Right lung (tissue), 5 donors: ENCODE data around the gene RTKN. TPM values are rescaled to one million over a fixed set of nuclear protein-coding genes. Genes with fewer than 3 reads are reported as not detected.
A peak's percentile ranks its signal among the peaks of the same experiment; 100 is the strongest.
"Not testable (repeated sequence)": the region's sequence is repeated elsewhere in the genome, so short reads cannot be mapped to it uniquely, and the experiment has no call there.

ENCODE experiments used
- DNase-seq, 2 donors: peaks; one replicate each; pipeline ENCODE4 v3.0.0-alpha.2; 2013
- polyA plus RNA-seq, 5 donors: library from polyadenylated mRNA; unstranded; fragments of 120-200 nt; gene quantifications; one replicate each; pipeline versions ENCODE4 v1.2.1 to v1.2.3, GENCODE V29; 2013; ENCODE audit warnings: inconsistent platforms in 1 of 5, low replicate concordance in 1 of 5; ENCODE audit not compliant: insufficient read length in 5 of 5, insufficient read depth in 1 of 5

The RTKN gene
- polyA plus RNA-seq, 5 donors, result 43.1 to 61.5 (median 54.6) TPM

DNA sequence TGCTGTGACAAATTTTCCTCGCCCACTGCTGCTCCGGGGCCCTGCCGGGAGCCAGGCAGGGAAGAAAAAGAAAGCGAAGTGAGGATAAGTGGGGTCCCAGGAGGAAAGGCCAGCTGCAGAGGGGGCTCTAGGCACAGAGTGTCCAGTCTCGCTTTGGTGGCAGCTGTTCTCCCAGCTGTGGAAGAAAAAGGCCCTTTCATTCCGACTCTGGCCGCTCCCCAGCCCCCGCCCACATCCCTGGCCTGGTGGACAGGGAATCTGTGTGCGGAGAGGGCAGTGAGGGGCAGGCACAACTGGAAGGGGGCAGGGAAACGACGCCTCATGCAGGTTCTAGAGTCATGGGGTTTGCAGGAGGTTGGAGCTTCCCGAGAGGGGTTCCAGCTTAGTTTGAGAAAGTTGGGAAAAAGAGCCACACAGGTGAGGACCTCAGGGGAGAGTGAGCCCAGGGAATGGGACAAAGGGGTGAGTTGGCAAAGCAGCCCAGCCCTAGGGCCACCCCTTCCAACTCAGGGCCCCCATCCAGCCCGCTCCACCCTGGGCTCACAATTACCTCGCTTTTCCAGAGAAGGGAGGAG, 1.8 kb downstream of the RTKN start:
- DNase-seq, result peak; percentile 77 to 78

DNA sequence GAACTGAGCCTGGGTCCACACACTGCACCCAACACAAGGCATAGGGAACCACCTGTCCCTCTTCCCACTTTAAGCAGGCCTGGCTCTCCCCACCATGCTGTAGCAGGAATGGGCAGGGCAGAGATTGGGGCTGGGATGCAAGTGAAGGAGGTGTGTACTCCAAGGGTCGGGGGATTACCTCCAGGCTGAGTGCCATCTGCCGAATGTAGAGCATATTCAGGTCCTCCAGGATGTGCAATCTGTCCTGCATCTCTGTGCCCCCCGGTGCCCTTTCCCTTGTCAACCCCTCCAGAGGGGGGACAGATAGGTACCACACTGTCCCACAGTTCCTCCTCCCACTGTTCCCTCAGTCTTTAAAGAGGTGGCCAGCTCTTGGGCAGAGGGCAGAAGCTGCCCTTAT, 2.4 kb downstream of the RTKN start:
- no peak for DNase-seq

DNA sequence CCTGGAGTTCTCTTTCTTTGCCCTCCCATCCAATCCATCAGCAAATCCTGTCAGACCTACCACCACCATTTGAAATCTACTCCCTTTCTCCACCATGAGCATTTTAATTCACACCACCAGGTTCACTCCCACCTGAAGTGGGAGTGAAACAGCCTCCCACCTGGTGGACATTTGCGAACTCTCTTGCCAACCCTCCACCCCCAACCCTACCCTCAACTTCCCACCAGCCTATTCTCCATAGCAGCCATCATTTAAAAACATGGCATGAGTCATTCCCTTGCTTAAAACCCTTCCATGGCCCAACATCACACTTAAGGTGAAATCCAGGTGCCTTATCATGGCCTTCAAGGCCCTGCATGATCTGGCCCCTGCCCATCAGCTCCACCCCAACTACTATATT, 3.5 kb downstream of the RTKN start:
- no peak for DNase-seq

DNA sequence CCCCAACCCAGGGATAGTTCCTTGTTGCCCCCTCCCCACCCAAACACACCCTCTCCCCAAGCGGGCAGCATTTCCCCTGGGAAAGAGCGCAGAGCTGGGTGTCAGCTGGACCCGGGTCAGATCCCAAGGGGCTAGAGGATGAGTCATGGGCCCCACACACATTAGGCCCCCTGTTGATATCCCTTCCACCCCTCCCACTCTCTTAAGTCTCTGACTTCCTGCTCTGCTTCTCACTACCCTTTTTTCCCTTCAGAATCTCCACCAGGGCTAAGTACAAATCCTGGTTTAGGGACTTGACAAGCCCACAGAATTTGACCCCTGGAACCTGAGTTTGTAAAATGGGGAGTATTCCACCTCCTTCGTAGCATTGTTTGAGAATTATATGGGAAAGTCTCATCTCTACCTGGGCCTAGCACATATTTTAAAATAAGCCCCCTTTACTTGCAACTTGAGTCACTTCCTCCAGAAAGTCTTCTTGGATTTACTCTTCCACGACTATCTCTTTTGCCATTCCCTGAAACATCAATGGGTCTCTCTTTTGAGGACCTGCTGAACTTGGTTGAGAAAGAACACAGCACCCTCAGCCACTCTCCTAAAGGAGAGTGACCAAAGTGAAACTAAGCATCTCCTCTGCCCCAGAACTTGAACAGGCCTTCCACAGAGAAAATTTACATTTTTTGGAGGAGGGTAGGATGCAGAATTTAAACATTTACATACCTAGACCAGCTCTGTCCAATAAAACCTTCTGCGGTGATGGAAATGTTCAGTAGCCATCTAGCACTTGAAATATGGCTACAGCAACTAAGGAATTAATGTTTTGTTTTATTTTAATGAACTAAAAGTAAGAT, 4.7 kb downstream of the RTKN start:
- no peak for DNase-seq

DNA sequence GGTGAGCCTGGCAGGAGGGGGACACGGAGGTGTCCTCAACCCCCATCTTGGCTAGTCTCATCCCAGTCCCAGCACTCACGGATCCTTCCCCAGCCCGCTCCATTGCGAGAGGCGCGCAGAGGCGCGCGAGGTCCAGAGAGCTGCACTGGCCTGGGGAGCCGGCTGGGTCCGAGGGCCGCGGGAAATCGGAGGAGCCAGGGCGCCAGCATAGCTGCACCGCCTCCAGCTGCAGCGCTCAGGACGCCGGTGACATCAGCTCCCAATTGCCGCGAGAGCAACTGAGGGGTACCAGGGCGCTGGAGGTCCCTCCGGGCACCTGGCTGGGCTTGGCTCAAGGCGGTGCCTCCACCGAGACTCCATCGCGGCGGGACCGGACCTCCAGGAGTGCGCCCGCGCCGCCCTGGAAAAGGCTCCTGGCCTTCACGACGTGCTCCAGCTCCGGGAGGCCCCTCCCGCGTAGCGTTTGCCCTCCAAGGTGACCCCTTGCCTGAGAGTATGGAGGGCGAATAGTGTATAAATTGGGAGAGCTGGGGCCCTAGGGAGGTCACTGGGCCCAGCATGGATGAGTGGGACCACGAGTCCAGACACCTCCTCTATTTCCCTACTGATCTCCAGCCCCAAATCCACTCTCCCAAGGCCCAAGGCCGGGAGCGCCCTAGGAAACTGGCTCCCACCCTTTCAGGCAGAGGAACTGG, 5.5 kb downstream of the RTKN start:
- DNase-seq, result no peak

DNA sequence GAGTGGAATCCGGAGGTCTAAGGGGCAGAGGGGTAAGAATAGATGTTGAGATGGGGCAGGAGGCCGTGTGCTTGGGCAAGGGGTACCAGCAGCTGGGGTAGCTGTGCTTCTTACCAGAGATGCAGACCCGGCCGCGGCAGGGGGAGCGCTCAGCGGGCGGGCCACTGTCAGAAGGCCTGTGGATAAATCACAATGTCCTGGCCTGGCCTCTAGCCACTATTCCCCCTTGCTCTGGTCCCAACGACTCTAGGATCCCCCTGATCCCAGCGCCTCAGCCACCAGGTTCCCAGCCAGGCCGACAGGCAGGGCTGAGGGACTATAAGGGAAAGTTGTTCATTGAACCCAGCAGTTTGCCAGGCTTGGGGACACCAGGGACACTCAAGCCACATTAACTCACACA, 11.2 kb downstream of the RTKN start:
- no peak for DNase-seq

DNA sequence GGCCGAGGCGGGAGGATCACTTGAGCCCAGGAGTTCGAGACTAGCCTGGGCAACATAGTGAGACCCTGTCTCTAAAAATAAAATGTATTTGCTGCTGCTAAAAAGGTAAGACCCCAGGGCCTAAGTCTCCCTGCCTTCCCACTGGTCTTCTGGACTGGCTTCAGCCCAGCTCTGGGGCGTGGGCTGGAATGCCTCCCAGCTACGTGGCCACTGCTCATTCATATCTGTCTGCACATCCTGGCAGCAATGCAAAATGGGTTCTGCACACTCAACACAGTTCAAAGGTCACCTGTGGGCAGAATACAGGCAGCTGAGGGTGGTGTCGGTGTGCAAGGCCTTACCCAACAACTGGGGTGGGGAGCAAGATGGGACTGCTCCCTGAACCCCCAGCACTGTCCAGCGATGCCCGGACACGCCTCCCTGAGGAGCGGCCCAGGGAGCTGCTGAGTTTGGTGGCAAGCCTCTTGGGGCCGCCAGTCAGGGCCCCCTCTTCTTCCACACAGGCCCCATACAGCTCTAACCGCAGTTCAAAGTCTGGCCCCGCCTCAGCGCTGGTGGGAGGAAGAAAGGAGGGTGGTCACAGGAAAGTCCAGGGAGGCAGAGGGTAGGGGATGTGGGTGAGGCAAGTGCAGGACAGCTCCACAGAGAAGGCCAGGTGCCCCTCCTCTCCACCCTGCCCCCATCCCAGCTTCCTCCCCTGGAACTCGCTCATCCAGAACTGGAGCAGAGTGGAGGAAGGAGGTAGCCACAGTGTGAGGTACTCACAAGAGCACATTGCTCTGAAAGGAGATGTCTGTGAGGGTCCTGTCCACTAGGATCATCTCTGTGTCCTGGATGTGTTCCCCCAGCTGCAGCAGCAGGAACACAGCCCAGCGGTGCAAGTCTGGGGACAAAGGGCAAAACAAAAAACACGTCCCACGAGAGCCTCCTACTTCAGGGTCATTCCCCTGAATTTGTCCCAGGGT, 12.0 kb downstream of the RTKN start:
- DNase-seq, result no peak

DNA sequence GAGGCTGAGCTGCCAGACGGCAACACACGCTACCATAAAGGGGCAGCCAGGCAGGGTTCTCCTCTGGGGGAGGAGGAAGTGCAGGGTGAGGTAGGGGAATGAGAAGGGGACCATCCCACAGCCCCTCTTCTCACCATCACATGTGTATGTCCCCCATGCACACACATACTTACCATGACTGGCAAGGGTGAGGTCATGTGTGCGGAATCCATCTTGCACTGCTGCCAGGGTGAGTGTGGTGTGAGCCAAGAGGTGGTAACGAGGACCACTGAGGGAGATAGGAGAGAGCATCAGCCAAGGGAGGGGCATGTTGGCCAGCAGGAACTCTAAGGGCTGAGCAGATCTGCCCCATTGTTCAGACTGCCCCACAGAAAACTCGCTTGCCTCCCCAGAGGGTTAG, 13.1 kb downstream of the RTKN start:
- DNase-seq, result no peak

DNA sequence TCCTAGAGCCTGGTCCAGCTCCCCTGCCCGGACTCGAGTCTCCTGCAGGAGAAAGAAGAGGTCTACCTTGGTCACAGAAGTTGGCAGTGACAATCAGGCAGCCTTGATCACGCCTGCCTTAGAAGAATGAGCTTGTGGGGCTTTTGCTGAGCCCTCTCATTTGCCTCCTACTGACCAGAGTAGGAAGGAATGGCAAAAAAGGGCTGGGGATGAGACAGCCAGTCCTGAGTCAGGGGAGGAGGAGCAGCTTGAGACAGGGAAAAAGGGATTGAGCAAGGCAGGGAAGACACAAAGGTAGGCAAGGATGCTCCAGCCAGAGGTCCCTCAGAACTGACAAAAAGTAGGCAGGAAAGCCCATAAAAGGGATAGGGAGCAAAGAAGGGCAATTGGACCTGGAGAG, 14.2 kb downstream of the RTKN start:
- DNase-seq, result no peak

DNA sequence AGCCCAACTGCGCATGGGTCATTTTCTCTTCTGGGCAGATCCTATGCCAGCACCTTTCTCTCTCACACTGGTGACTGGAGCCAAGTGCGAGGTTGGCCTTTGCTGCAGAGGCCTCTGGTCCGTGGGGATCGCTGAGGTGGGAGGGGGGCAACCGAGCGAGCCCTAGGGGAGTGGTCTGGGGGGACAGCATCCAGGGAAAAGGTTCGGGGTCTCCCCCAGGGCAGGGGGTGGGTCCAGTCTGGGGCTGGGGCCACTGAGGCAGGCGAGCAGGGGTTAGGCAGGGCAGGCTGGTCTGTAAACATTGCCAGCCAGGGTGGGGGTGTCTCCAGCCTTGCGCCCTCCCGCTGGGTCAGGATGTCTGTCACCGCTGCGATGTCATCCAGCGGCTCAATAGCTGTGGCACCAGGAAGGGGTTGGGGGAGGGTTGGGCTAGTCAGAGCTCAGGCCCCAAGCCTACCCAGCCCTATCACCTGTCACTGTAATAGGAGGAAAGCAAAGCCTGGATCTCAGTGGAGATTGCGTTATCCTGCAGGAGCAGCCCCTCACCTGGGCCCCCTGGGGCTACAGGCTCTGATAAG, 15.5 kb downstream of the RTKN start:
- DNase-seq, result no peak

DNA sequence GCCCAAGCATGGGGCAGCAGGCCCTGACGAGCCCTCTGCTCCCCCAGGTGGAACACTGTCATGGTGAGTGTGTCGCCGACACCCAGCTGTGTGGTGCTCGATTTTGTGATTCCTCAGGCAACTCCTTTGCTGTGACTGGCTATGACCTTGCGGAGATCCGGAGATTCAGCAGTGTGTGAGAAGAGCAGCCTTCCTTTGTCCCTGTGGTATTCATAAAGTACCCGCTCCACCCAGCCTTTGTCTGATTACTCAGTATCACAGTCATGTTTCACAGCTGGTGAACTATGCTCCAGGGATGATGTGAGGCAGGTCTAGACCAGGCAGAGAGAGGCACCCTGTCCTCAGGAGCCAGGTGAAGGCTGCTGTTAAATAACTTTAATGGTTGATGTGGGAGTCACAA, 16.2 kb downstream of the RTKN start:
- DNase-seq, result no peak

DNA sequence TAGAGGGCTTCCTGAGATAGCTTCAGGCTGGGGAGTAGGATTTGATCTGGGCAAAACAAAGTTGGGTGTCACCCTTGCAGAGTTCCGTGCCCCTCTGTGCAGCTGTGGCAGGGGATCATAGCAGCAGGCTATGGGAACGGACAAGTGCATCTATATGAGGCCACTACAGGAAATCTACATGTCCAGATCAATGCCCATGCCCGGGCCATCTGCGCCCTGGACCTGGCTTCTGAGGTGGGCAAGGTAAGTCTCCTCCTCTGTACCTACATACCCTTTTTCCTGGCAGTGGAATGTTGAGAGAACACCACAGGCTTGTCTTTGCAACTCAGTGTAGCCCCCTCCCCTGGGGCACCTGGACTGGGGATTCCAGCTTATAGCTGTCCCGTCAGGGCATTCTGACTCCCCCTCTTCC, 16.7 kb downstream of the RTKN start:
- DNase-seq, result no peak

DNA sequence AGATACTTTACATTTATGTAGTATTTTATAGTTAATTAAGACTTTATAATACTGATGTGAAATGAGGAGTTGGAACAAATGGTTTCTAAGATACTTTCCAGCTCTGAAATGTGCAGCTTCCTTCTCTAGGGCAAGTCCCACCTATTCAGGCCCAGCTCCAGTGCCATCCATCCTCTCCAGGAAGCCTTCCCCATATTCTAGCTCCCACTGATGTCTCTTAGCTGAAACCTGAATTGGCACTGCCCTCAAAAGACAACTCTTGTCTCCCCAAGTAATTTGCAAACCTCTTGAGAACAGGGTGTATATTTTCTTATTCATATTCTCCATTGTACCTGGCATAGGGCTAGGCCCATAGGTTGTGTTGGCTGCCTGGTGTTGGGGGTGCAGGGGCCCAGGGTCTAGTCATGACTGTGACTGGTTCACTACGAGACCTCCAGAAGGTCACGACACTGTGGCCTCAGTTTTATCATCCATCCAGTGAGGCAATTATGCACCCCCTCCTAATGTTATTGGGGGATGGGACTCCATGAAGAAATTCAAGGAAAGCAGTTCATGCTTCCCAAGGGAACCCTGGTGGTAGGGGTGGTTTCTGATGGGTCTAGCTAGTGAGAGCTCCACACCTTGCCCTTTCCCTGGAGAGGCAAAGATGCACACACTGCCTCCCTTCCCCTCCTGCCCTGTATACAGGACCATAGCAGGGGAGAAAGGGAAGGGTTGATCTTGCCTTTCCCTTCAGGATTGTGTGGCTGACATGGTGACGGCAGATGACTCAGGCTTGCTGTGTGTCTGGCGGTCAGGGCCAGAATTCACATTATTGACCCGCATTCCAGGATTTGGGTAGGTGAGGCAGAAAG, 17.4 kb downstream of the RTKN start:
- DNase-seq, result no peak

DNA sequence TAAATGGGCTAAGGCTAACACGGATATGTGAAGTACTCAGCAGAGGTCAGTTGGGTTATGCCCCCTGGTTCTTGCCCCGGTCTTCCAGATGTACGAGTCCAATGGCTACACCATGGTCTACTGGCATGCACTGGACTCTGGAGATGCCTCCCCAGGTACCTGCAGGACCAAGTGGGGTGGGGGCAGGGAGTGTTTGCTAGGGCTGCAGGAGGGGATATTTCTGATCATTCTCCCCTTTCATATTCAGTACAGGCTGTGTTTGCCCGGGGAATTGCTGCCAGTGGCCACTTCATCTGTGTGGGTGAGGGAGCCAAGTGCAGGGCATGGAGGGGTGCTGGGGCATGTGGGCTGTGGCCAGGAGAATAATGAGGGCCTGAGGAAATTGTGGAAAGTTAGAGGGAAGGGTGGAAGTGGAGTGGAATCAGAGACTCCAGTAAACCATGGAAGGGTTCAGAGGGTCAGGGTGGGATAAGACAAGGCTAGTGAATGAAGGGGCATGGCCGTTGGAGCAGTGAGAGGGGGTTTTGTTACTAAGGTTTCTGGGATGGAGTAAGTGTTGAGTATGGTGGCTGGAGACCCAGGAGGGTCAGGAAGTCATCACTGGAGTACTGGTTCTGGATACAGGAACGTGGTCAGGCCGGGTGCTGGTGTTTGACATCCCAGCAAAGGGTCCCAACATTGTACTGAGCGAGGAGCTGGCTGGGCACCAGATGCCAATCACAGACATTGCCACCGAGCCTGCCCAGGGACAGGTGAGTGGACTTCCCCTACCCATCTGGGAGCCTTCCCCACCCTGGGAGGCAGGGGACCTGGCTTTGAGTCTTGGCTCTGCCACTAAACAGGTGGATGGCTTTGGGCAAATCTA, 18.3 kb downstream of the RTKN start:
- DNase-seq, result no peak

DNA sequence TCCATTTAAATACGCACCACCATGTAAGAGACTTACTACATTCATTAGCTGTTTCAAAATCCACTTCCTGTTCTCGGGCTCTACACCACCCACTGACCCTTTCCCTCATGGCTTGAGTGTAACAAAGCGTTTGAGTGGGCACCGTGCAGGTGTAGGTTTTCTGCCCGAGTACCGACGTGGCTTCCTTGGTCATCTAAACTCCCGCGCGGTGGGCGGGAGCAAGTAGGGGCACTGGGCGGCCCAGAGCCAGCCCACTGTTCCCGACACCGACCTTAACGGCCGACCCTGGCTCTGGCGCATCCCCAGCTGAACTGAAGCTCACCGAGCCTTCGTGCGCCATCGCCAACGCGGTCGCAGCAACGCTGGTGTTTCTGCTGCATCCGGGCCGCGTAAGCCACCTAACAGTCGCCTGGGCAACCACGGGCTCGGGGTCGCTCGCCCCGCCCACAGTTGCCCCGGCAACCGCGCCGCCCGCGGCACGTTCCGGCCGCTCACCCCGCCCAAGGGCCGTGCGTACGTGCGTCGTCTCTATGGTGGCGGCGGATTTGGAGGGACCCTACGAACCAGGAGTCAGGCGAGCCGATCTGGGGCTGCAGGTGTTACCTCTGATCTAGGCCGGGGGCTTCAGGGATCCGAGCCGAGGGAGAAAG, 20.4 kb downstream of the RTKN start, which contains the start of the genes C2orf81 and WDR54:
TSS of gene C2orf81 (minus strand) at position 399 of the 650 bp plus-strand sequence. CDS start at position 340, 59 bp downstream.
TSS of gene WDR54 (plus strand) at position 510 of the 650 bp plus-strand sequence. CDS start 424 bp downstream, outside the sequence.
- peak; percentile 90 for DNase-seq

DNA sequence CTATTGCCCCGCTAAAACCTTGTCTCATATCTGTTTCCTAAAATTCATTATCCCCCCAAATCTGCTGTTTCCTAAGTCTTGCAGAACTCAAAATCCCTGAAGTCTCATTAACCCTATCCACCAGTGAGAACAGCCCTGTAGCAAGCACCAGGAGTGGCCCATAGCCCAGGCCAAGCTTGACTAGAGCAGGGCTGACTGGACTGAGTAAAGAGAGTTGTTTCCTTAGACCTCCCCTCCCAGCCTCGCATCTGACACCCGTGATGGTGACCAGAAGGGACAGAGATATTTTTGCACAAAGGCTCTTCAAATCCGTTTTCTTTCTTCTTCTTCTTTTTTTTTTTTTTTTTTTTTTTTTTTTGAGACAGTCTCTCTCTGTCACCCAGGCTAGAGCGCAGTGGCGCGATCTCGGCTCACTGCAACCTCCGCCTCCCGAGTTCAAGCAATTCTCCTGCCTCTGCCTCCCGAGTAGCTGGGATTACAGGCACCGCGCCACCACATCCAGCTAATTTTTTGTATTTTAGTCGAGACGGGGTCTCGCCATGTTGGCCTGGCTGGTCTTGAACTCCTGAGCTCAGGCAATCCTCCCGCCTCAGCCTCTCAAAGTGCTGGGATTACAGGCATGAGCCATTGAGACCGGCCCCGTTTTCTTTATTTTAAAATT, 21.2 kb downstream of the RTKN start:
- DNase-seq, result not testable (repeated sequence)

DNA sequence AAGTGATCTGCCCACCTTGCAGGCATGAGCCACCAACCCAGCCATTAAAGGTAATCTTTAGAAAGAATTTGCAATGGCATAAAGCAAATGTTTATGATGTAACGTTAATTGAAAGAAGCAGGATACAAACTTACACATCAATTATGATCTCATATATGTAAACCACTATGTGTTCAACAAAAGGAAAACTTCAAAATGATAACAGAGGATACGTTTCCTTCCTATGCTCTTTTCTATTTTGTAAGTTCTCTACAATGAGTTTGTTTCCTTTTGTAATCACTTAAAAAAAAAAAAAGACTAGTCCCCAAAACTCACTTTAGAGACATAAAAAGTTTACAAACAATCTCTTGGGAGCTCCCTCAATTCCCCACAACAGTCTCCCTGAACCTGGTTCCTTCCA, 21.7 kb downstream of the RTKN start:
- no peak for DNase-seq

DNA sequence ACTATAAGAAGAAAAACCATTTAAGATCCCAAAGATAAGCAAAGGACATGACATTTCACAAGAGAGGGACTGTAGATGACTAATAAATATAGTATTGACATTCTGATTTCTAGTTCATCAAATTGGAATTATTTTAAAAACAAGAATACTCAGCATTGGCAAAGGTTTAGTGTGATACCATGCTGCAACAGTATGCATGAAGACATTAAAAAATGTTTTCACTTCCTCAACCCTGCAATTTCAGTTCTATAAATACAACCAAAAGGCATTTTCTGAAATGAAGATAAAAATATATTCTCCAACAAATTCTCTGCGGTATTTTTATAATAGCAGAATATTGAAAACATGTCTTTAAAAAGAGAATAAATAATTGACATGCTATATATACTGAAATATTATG, 22.4 kb downstream of the RTKN start:
- no peak for DNase-seq
